Measurements from ENCODE around the gene LMLN.
A peak's percentile ranks its signal among the peaks of the same experiment; 100 is the strongest.

GRCh38 chr3:197942956-197943556 is 17.0 kb upstream of the LMLN start:
- TF ChIP-seq CTCF (IDR thresholded peaks at IDR 0.05) (peak in 5 of 7 experiments; percentile 9 to 67 (median 58)), POLR2A (IDR thresholded peaks at IDR 0.05) (no peak), POLR2AphosphoS5 (IDR thresholded peaks at IDR 0.05) (no peak)
